K562 (cell line): ENCODE results near the gene GPATCH4. TPM values are rescaled to one million over a fixed set of nuclear protein-coding genes. Genes with fewer than 3 reads are reported as not detected.
A peak's percentile ranks its signal among the peaks of the same experiment; 100 is the strongest.

Experiments
- BCOR ChIP-seq: fragments of 450-650 bp; IDR thresholded peaks from 2 replicates; pipeline ENCODE4 v1.6.1; 2016
- CREB5 ChIP-seq: fragments of 250-450 bp; sonication (Bioruptor Pico); IDR thresholded peaks from 2 replicates; pipeline ENCODE4 v1.5.0; 2020; ENCODE audit warnings: mild to moderate bottlenecking
- E2F1 ChIP-seq: sonication (generic); formaldehyde crosslinking; IDR thresholded peaks from 2 replicates; pipeline ENCODE4 v1.8.1; 2023; ENCODE audit warnings: mild to moderate bottlenecking, missing genetic modification reagents, moderate library complexity
- E2F8 ChIP-seq: fragments of 450-650 bp; IDR thresholded peaks from 2 replicates; pipeline ENCODE4 v1.7.1; 2018; ENCODE audit warnings: mild to moderate bottlenecking, low read depth; ENCODE audit not compliant: partially characterized antibody
- IFI16 ChIP-seq: fragments of 250-450 bp; sonication (Bioruptor Pico); IDR thresholded peaks from 2 replicates; pipeline ENCODE4 v2.1.2; 2022; ENCODE audit warnings: mild to moderate bottlenecking, inconsistent platforms
- MGA ChIP-seq: fragments of 450-650 bp; IDR thresholded peaks from 2 replicates; pipeline ENCODE4 v1.6.1; 2016; ENCODE audit warnings: mild to moderate bottlenecking, moderate library complexity
- POU5F1 ChIP-seq: fragments of 150-350 bp; IDR thresholded peaks from 2 replicates; pipeline ENCODE4 v1.6.1; 2014; ENCODE audit warnings: borderline replicate concordance, low read length, low read depth, mild to moderate bottlenecking; ENCODE audit not compliant: partially characterized antibody
- SMARCA4 ChIP-seq: fragments of 450-650 bp; IDR thresholded peaks from 2 replicates; pipeline ENCODE4 v1.6.1; 2016
- SP2 ChIP-seq: IDR thresholded peaks from 2 replicates; pipeline ENCODE4 v1.6.1; 2011; ENCODE audit warnings: mild to moderate bottlenecking, low read depth, low read length, moderate library complexity; ENCODE audit not compliant: poor library complexity, severe bottlenecking; ENCODE audit errors: extremely low read depth
- ZNF668 ChIP-seq: fragments of 250-450 bp; sonication (Bioruptor Pico); IDR thresholded peaks from 2 replicates; pipeline ENCODE4 v1.8.0; 2022; ENCODE audit warnings: mild to moderate bottlenecking, inconsistent platforms
- polyA plus RNA-seq, 8 experiments: library from polyadenylated mRNA; depleted of rRNA in 4 of 8; stranded (reverse) in 5 of 8; unstranded in 3 of 8; fragments of >200 nt; fragmentation: Nextera tagmentation in 2 of 8; fragmentation: Illumina TruSeq in 1 of 8; extraction: Ambion mirVana in 2 of 8; extraction: Trizol in 1 of 8; gene quantifications; 2 replicates each; pipeline versions ENCODE4 v1.2.1 to v1.2.3, GENCODE V29; 2011 to 2014; ENCODE audit warnings: inconsistent platforms in 1 of 8, missing spikeins in 1 of 8
- total RNA-seq, 7 experiments: library from RNA; depleted of rRNA in 6 of 7; stranded (reverse); fragments of >200 nt in 6 of 7; fragmentation: Illumina TruSeq in 2 of 7; extraction: Trizol in 2 of 7; gene quantifications; 2 replicates each; pipeline versions ENCODE4 v1.2.1 to v1.2.3, GENCODE V29; 2011 to 2021; ENCODE audit warnings: low replicate concordance in 1 of 7

GPATCH4 gene
- total and polyA plus RNA-seq, 9 of the 15 experiments (the other 6 are each of a cell fraction or from before 2014, with no cell fraction given), result 43.7 to 105 (median 76.5) TPM

GRCh38 chr1:156571919-156572662 is 29.2 kb downstream of the GPATCH4 start, which contains the start of gene IQGAP3 (continued):
- TF ChIP-seq E2F8, result peak; percentile 97
- no peak for TF ChIP-seq ZNF668 (CRISPR knock-in tag)
- TF ChIP-seq E2F1 (CRISPR knock-in tag), result peak; percentile 89; the same call in 1 of the 2 replicates
- no peak for TF ChIP-seq BCOR
- no peak for TF ChIP-seq SP2
- TF ChIP-seq POU5F1, result no peak
- TF ChIP-seq CREB5 (CRISPR knock-in tag), result no peak
- no peak for TF ChIP-seq IFI16 (CRISPR knock-in tag)
- no peak for TF ChIP-seq MGA
- no peak for TF ChIP-seq SMARCA4
